ENCODE data around the gene IL13RA2. TPM values are rescaled to one million over a fixed set of nuclear protein-coding genes. Genes with fewer than 3 reads are reported as not detected.

The IL13RA2 gene
- total RNA-seq, 4 donors from 2014 or later = 0.33 to 0.52 (median 0.39) TPM; not detected in 1

- 69% methylated on average over 3 of the region's 3 CpGs for WGBS
- Histone ChIP-seq H3K27ac (replicated peaks in 1 of 4) (no peak overlapping the region), H3K4me3 (no peak overlapping the region), H3K27me3 (no peaks in the 10 kb centered on the region), H3K4me1 (no peaks in the 10 kb centered on the region), H3K9me3 (no peaks in the 10 kb centered on the region), H3K36me3 (no peaks in the 10 kb centered on the region)
- no peak for DNase-seq (ENCODE audit: extremely low spot score)
- no peak for TF ChIP-seq CTCF (IDR thresholded peaks at IDR 0.05)
- TF ChIP-seq POLR2A (IDR thresholded peaks at IDR 0.05; ENCODE audit: low read depth) = no peak
- TF ChIP-seq EP300 (IDR thresholded peaks at IDR 0.05) = no peak
- no peak for TF ChIP-seq POLR2AphosphoS5 (IDR thresholded peaks at IDR 0.05)
- intact Hi-C loops (cut with DNase I) = no loop called here
Measured at GRCh38 chrX:115013705-115014104, 3.7 kb downstream of the IL13RA2 start.

GRCh38 chrX:115011428-115011827, 6.0 kb downstream of the IL13RA2 start:
- Histone ChIP-seq H3K36me3 (no peaks in the 10 kb centered on the region), H3K9me3 (no peaks in the 10 kb centered on the region), H3K4me3 (no peak overlapping the region), H3K27ac (replicated peaks in 1 of 4) (no peak overlapping the region), H3K27me3 (peaks cover 0 to 4% (median 0%) of the 10 kb centered on the region in 4 donors), H3K4me1 (no peaks in the 10 kb centered on the region)
- 85% methylated on average over 1 of the region's 1 CpG for WGBS
- intact Hi-C loops (cut with DNase I) = no loop called here
- no peak for DNase-seq (ENCODE audit: extremely low spot score)
- TF ChIP-seq POLR2AphosphoS5 (IDR thresholded peaks at IDR 0.05) (no peak), CTCF (IDR thresholded peaks at IDR 0.05) (no peak), POLR2A (IDR thresholded peaks at IDR 0.05; ENCODE audit: low read depth) (no peak), EP300 (IDR thresholded peaks at IDR 0.05) (no peak)

- DNase-seq (ENCODE audit: extremely low spot score) = no peak
- no peaks in the 10 kb centered on the region for H3K9me3 ChIP-seq
- H3K4me3 ChIP-seq = no peak overlapping the region
- no peak overlapping the region for H3K27ac ChIP-seq (replicated peaks in 1 of 4)
- no peaks in the 10 kb centered on the region for H3K36me3 ChIP-seq
- H3K27me3 ChIP-seq = no peaks in the 10 kb centered on the region
- intact Hi-C loops (cut with DNase I) = no loop called here
- no peaks in the 10 kb centered on the region for H3K4me1 ChIP-seq
- TF ChIP-seq POLR2A (IDR thresholded peaks at IDR 0.05; ENCODE audit: low read depth) (no peak), EP300 (IDR thresholded peaks at IDR 0.05) (no peak), CTCF (IDR thresholded peaks at IDR 0.05) (no peak), POLR2AphosphoS5 (IDR thresholded peaks at IDR 0.05) (no peak)
- WGBS = 69% methylated on average over 6 of the region's 6 CpGs
Measured at GRCh38 chrX:114999906-115000305, 17.5 kb downstream of the IL13RA2 start.

DNA sequence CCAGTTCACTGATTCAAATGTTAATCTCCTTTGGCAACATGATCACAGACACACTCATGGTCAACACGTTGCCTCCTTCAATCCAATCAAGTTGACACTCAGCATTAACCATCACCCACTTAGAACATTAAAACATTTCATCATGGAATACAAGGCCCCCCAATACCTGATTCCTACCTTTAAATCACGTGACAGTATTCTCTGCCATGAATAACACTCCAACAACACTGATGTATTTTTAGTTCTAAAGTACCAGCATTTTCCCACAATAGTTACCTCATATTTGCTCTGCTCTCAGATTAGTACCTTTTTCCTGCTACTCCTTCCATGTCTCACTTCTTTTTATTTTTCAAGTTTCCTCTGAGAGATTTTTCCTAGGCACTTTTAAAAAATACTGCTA, 19.6 kb downstream of the IL13RA2 start:
- TF ChIP-seq POLR2AphosphoS5 (IDR thresholded peaks at IDR 0.05) (no peak), POLR2A (IDR thresholded peaks at IDR 0.05; ENCODE audit: low read depth) (no peak), EP300 (IDR thresholded peaks at IDR 0.05) (no peak), CTCF (IDR thresholded peaks at IDR 0.05) (no peak)

GRCh38 chrX:114985967-114986592, 31.3 kb downstream of the IL13RA2 start:
- Histone ChIP-seq H3K9me3 (no peaks in the 10 kb centered on the region), H3K27ac (replicated peaks in 1 of 4) (no peak overlapping the region), H3K36me3 (no peaks in the 10 kb centered on the region), H3K27me3 (no peaks in the 10 kb centered on the region), H3K4me1 (no peaks in the 10 kb centered on the region), H3K4me3 (no peak overlapping the region)
- TF ChIP-seq POLR2A (IDR thresholded peaks at IDR 0.05; ENCODE audit: low read depth) (no peak), CTCF (IDR thresholded peaks at IDR 0.05) (no peak), POLR2AphosphoS5 (IDR thresholded peaks at IDR 0.05) (no peak), EP300 (IDR thresholded peaks at IDR 0.05) (no peak)
- DNase-seq (ENCODE audit: extremely low spot score) = no peak
- 69% methylated on average over 5 of the region's 5 CpGs for WGBS
- intact Hi-C loops (cut with DNase I) = no loop called here

More for the DNA sequence above, 19.6 kb downstream of the IL13RA2 start:
- Histone ChIP-seq H3K36me3 (no peaks in the 10 kb centered on the region), H3K4me3 (no peak overlapping the region), H3K27me3 (no peaks in the 10 kb centered on the region), H3K4me1 (no peaks in the 10 kb centered on the region), H3K27ac (replicated peaks in 1 of 4) (no peak overlapping the region), H3K9me3 (no peaks in the 10 kb centered on the region)
- intact Hi-C loops (cut with DNase I) = no loop called here
- DNase-seq (ENCODE audit: extremely low spot score) = no peak
- 63% methylated on average over 2 of the region's 2 CpGs for WGBS
